ENCODE data around the gene COL5A1.

The COL5A1 gene

GRCh38 chr9:134814598-134815215, 173.1 kb downstream of the COL5A1 start:
- peak; percentile 46 for DNase-seq (ENCODE audit: low read depth, low spot score)

- DNase-seq (ENCODE audit: low read depth, low spot score), result no peak
Measured at GRCh38 chr9:134815435-134816214, 174.0 kb downstream of the COL5A1 start.

- DNase-seq (ENCODE audit: low read depth, low spot score), result no peak
Measured at GRCh38 chr9:134816264-134816663, 174.7 kb downstream of the COL5A1 start.

GRCh38 chr9:134818000-134818568, 176.5 kb downstream of the COL5A1 start:
- no peak for DNase-seq (ENCODE audit: low read depth, low spot score)

- DNase-seq (ENCODE audit: low read depth, low spot score), result no peak
Measured at GRCh38 chr9:134818591-134818990, 177.0 kb downstream of the COL5A1 start.

GRCh38 chr9:134820901-134821300, 179.3 kb downstream of the COL5A1 start:
- no peak for DNase-seq (ENCODE audit: low read depth, low spot score)

- DNase-seq (ENCODE audit: low read depth, low spot score), result no peak
Measured at GRCh38 chr9:134822541-134822940, 180.9 kb downstream of the COL5A1 start.

- no peak for DNase-seq (ENCODE audit: low read depth, low spot score)
Measured at GRCh38 chr9:134823623-134824022, 182.0 kb downstream of the COL5A1 start.

- DNase-seq (ENCODE audit: low read depth, low spot score), result no peak
Measured at GRCh38 chr9:134824583-134824982, 183.0 kb downstream of the COL5A1 start.

- no peak for DNase-seq (ENCODE audit: low read depth, low spot score)
Measured at GRCh38 chr9:134825025-134825424, 183.4 kb downstream of the COL5A1 start.

- no peak for DNase-seq (ENCODE audit: low read depth, low spot score)
Measured at GRCh38 chr9:134826336-134827285, 185.0 kb downstream of the COL5A1 start.

- no peak for DNase-seq (ENCODE audit: low read depth, low spot score)
Measured at GRCh38 chr9:134827559-134827958, 186.0 kb downstream of the COL5A1 start.

- DNase-seq (ENCODE audit: low read depth, low spot score), result no peak
Measured at GRCh38 chr9:134827993-134828392, 186.4 kb downstream of the COL5A1 start.

- no peak for DNase-seq (ENCODE audit: low read depth, low spot score)
Measured at GRCh38 chr9:134828892-134829291, 187.3 kb downstream of the COL5A1 start.

- DNase-seq (ENCODE audit: low read depth, low spot score), result no peak
Measured at GRCh38 chr9:134829356-134829937, 187.8 kb downstream of the COL5A1 start.

- DNase-seq (ENCODE audit: low read depth, low spot score), result no peak
Measured at GRCh38 chr9:134830126-134830525, 188.5 kb downstream of the COL5A1 start.

- DNase-seq (ENCODE audit: low read depth, low spot score), result no peak
Measured at GRCh38 chr9:134830926-134831720, 189.5 kb downstream of the COL5A1 start.

- DNase-seq (ENCODE audit: low read depth, low spot score), result no peak
Measured at GRCh38 chr9:134832471-134832870, 190.9 kb downstream of the COL5A1 start.

- DNase-seq (ENCODE audit: low read depth, low spot score), result no peak
Measured at GRCh38 chr9:134833294-134833880, 191.8 kb downstream of the COL5A1 start.
